UCSD-AML1 (cell line): Measurements from ENCODE around the gene ACE.

Experiments used
- DNase-seq: peaks from one replicate; lab custom pipeline; 2025; ENCODE audit not compliant: unreplicated experiment; lab: John Stamatoyannopoulos, UW

The ACE gene

GRCh38 chr17:63474586-63475460 is 2.0 kb upstream of the ACE start:
- no peak for DNase-seq

- peak; percentile 46 for DNase-seq
Observed at GRCh38 chr17:63475491-63476412, 1.1 kb upstream of the ACE start.

- peak; percentile 69 for DNase-seq
Observed at GRCh38 chr17:63476459-63476853, 405 bp upstream of the ACE start.

GRCh38 chr17:63477480-63478440 is 899 bp downstream of the ACE start:
- peak; percentile 66 for DNase-seq

GRCh38 chr17:63478814-63479494 is 2.1 kb downstream of the ACE start:
- DNase-seq, result peak; percentile 83

GRCh38 chr17:63479495-63480184 is 2.8 kb downstream of the ACE start:
- DNase-seq, result no peak

GRCh38 chr17:63480192-63480784 is 3.4 kb downstream of the ACE start:
- no peak for DNase-seq

GRCh38 chr17:63480826-63481487 is 4.1 kb downstream of the ACE start:
- no peak for DNase-seq

GRCh38 chr17:63481488-63481870 is 4.6 kb downstream of the ACE start:
- DNase-seq, result no peak

- no peak for DNase-seq
Observed at GRCh38 chr17:63482509-63482908, 5.6 kb downstream of the ACE start.

- DNase-seq, result no peak
Observed at GRCh38 chr17:63483038-63483437, 6.2 kb downstream of the ACE start.

- DNase-seq, result no peak
Observed at GRCh38 chr17:63483655-63484575, 7.1 kb downstream of the ACE start.

- DNase-seq, result no peak
Observed at GRCh38 chr17:63486317-63487013, 9.6 kb downstream of the ACE start.

GRCh38 chr17:63487014-63487339 is 10.1 kb downstream of the ACE start:
- DNase-seq, result no peak

GRCh38 chr17:63488851-63489250 is 12.0 kb downstream of the ACE start:
- DNase-seq, result no peak

- no peak for DNase-seq
Observed at GRCh38 chr17:63489291-63489690, 12.4 kb downstream of the ACE start.

- DNase-seq, result no peak
Observed at GRCh38 chr17:63490329-63490728, 13.5 kb downstream of the ACE start.
